Measurements from ENCODE around the gene SPRED2.

The SPRED2 gene

GRCh38 chr2:65465124-65465523, 32.7 kb upstream of the SPRED2 start:
- H3K4me1 ChIP-seq (ENCODE audit: insufficient read depth, low read length), result no peaks in the 10 kb centered on the region
- no peak overlapping the region for H3K27ac ChIP-seq (ENCODE audit: low read depth, low read length)
- no peaks in the 10 kb centered on the region for H3K9me3 ChIP-seq (ENCODE audit: insufficient read depth, low read depth, low read length)
- H3K27me3 ChIP-seq (ENCODE audit: insufficient read depth, low read length), result no peaks in the 10 kb centered on the region
- H3K36me3 ChIP-seq (ENCODE audit: insufficient read depth, low read length), result no peaks in the 10 kb centered on the region
- 88% methylated on average over 5 of the region's 5 CpGs for WGBS
- H3K4me3 ChIP-seq (ENCODE audit: low read length), result no peak overlapping the region
- no peak overlapping the region for H3K9ac ChIP-seq (ENCODE audit: low read depth, low read length)

- Histone ChIP-seq H3K9ac (ENCODE audit: low read depth, low read length) (no peak overlapping the region), H3K36me3 (ENCODE audit: insufficient read depth, low read length) (no peaks in the 10 kb centered on the region), H3K9me3 (ENCODE audit: insufficient read depth, low read depth, low read length) (no peaks in the 10 kb centered on the region), H3K4me3 (ENCODE audit: low read length) (no peak overlapping the region), H3K27ac (ENCODE audit: low read depth, low read length) (no peak overlapping the region), H3K27me3 (ENCODE audit: insufficient read depth, low read length) (no peaks in the 10 kb centered on the region), H3K4me1 (ENCODE audit: insufficient read depth, low read length) (no peaks in the 10 kb centered on the region)
- WGBS, result 88% methylated on average over 3 of the region's 3 CpGs
Observed at GRCh38 chr2:65464604-65465003, 32.2 kb upstream of the SPRED2 start.

GRCh38 chr2:65458999-65459398, 26.6 kb upstream of the SPRED2 start:
- H3K27me3 ChIP-seq (ENCODE audit: insufficient read depth, low read length), result no peaks in the 10 kb centered on the region
- H3K9me3 ChIP-seq (ENCODE audit: insufficient read depth, low read depth, low read length), result no peaks in the 10 kb centered on the region
- no peak overlapping the region for H3K4me3 ChIP-seq (ENCODE audit: low read length)
- H3K36me3 ChIP-seq (ENCODE audit: insufficient read depth, low read length), result no peaks in the 10 kb centered on the region
- H3K27ac ChIP-seq (ENCODE audit: low read depth, low read length), result no peak overlapping the region
- no peak overlapping the region for H3K9ac ChIP-seq (ENCODE audit: low read depth, low read length)
- H3K4me1 ChIP-seq (ENCODE audit: insufficient read depth, low read length), result 0 out of 2 replicates have a peak, but pooled peaks cover 4% of the 10 kb centered on the region
- 82% methylated on average over 3 of the region's 3 CpGs for WGBS

- Histone ChIP-seq H3K27ac (ENCODE audit: low read depth, low read length) (no peak overlapping the region), H3K36me3 (ENCODE audit: insufficient read depth, low read length) (no peaks in the 10 kb centered on the region), H3K4me3 (ENCODE audit: low read length) (no peak overlapping the region), H3K4me1 (ENCODE audit: insufficient read depth, low read length) (0 out of 2 replicates have a peak, but pooled peaks cover 4% of the 10 kb centered on the region), H3K9me3 (ENCODE audit: insufficient read depth, low read depth, low read length) (no peaks in the 10 kb centered on the region), H3K9ac (ENCODE audit: low read depth, low read length) (no peak overlapping the region), H3K27me3 (ENCODE audit: insufficient read depth, low read length) (no peaks in the 10 kb centered on the region)
- 96% methylated on average over 2 of the region's 2 CpGs for WGBS
Observed at GRCh38 chr2:65456886-65457285, 24.5 kb upstream of the SPRED2 start.

GRCh38 chr2:65456064-65456463, 23.7 kb upstream of the SPRED2 start:
- Histone ChIP-seq H3K27ac (ENCODE audit: low read depth, low read length) (no peak overlapping the region), H3K4me1 (ENCODE audit: insufficient read depth, low read length) (0 out of 2 replicates have a peak, but pooled peaks cover 4% of the 10 kb centered on the region), H3K9me3 (ENCODE audit: insufficient read depth, low read depth, low read length) (no peaks in the 10 kb centered on the region), H3K27me3 (ENCODE audit: insufficient read depth, low read length) (no peaks in the 10 kb centered on the region), H3K36me3 (ENCODE audit: insufficient read depth, low read length) (no peaks in the 10 kb centered on the region), H3K4me3 (ENCODE audit: low read length) (no peak overlapping the region), H3K9ac (ENCODE audit: low read depth, low read length) (no peak overlapping the region)

- H3K4me1 ChIP-seq (ENCODE audit: insufficient read depth, low read length), result 0 out of 2 replicates have a peak, but pooled peaks cover 4% of the 10 kb centered on the region
- H3K4me3 ChIP-seq (ENCODE audit: low read length), result no peak overlapping the region
- no peaks in the 10 kb centered on the region for H3K9me3 ChIP-seq (ENCODE audit: insufficient read depth, low read depth, low read length)
- H3K9ac ChIP-seq (ENCODE audit: low read depth, low read length), result no peak overlapping the region
- H3K27me3 ChIP-seq (ENCODE audit: insufficient read depth, low read length), result no peaks in the 10 kb centered on the region
- H3K27ac ChIP-seq (ENCODE audit: low read depth, low read length), result no peak overlapping the region
- WGBS, result 100% methylated on average over 1 of the region's 1 CpG
- H3K36me3 ChIP-seq (ENCODE audit: insufficient read depth, low read length), result no peaks in the 10 kb centered on the region
Observed at GRCh38 chr2:65453916-65454315, 21.5 kb upstream of the SPRED2 start.

GRCh38 chr2:65452150-65452895, 19.9 kb upstream of the SPRED2 start:
- H3K27me3 ChIP-seq (ENCODE audit: insufficient read depth, low read length), result no peaks in the 10 kb centered on the region
- H3K4me1 ChIP-seq (ENCODE audit: insufficient read depth, low read length), result 0 out of 2 replicates have a peak, but pooled peaks cover 4% of the 10 kb centered on the region
- WGBS, result 88% methylated on average over 5 of the region's 5 CpGs
- H3K36me3 ChIP-seq (ENCODE audit: insufficient read depth, low read length), result no peaks in the 10 kb centered on the region
- no peaks in the 10 kb centered on the region for H3K9me3 ChIP-seq (ENCODE audit: insufficient read depth, low read depth, low read length)
- H3K27ac ChIP-seq (ENCODE audit: low read depth, low read length), result no peak overlapping the region
- no peak overlapping the region for H3K4me3 ChIP-seq (ENCODE audit: low read length)
- H3K9ac ChIP-seq (ENCODE audit: low read depth, low read length), result no peak overlapping the region

GRCh38 chr2:65450810-65451209, 18.4 kb upstream of the SPRED2 start:
- no peaks in the 10 kb centered on the region for H3K9me3 ChIP-seq (ENCODE audit: insufficient read depth, low read depth, low read length)
- no peaks in the 10 kb centered on the region for H3K36me3 ChIP-seq (ENCODE audit: insufficient read depth, low read length)
- no peak overlapping the region for H3K9ac ChIP-seq (ENCODE audit: low read depth, low read length)
- H3K4me3 ChIP-seq (ENCODE audit: low read length), result no peak overlapping the region
- H3K4me1 ChIP-seq (ENCODE audit: insufficient read depth, low read length), result no peaks in the 10 kb centered on the region
- H3K27ac ChIP-seq (ENCODE audit: low read depth, low read length), result no peak overlapping the region
- no peaks in the 10 kb centered on the region for H3K27me3 ChIP-seq (ENCODE audit: insufficient read depth, low read length)
- 83% methylated on average over 1 of the region's 1 CpG for WGBS

- Histone ChIP-seq H3K27ac (ENCODE audit: low read depth, low read length) (no peak overlapping the region), H3K4me1 (ENCODE audit: insufficient read depth, low read length) (no peaks in the 10 kb centered on the region), H3K36me3 (ENCODE audit: insufficient read depth, low read length) (no peaks in the 10 kb centered on the region), H3K9me3 (ENCODE audit: insufficient read depth, low read depth, low read length) (no peaks in the 10 kb centered on the region), H3K4me3 (ENCODE audit: low read length) (no peak overlapping the region), H3K27me3 (ENCODE audit: insufficient read depth, low read length) (no peaks in the 10 kb centered on the region), H3K9ac (ENCODE audit: low read depth, low read length) (no peak overlapping the region)
- WGBS, result 93% methylated on average over 3 of the region's 3 CpGs
Observed at GRCh38 chr2:65450393-65450792, 18.0 kb upstream of the SPRED2 start.

- 81% methylated on average over 4 of the region's 5 CpGs for WGBS
- Histone ChIP-seq H3K36me3 (ENCODE audit: insufficient read depth, low read length) (no peaks in the 10 kb centered on the region), H3K4me1 (ENCODE audit: insufficient read depth, low read length) (peaks cover 4% of the 10 kb centered on the region), H3K27ac (ENCODE audit: low read depth, low read length) (no peak overlapping the region), H3K9ac (ENCODE audit: low read depth, low read length) (no peak overlapping the region), H3K27me3 (ENCODE audit: insufficient read depth, low read length) (peaks cover 22% of the 10 kb centered on the region), H3K9me3 (ENCODE audit: insufficient read depth, low read depth, low read length) (no peaks in the 10 kb centered on the region), H3K4me3 (ENCODE audit: low read length) (no peak overlapping the region)
Observed at GRCh38 chr2:65443509-65444186, 11.2 kb upstream of the SPRED2 start.

- Histone ChIP-seq H3K4me3 (ENCODE audit: low read length) (no peak overlapping the region), H3K9ac (ENCODE audit: low read depth, low read length) (no peak overlapping the region), H3K27me3 (ENCODE audit: insufficient read depth, low read length) (peaks cover 23% of the 10 kb centered on the region), H3K36me3 (ENCODE audit: insufficient read depth, low read length) (no peaks in the 10 kb centered on the region), H3K9me3 (ENCODE audit: insufficient read depth, low read depth, low read length) (no peaks in the 10 kb centered on the region), H3K27ac (ENCODE audit: low read depth, low read length) (no peak overlapping the region), H3K4me1 (ENCODE audit: insufficient read depth, low read length) (peaks cover 13% of the 10 kb centered on the region)
- 94% methylated on average over 5 of the region's 5 CpGs for WGBS
Observed at GRCh38 chr2:65442420-65443020, 10.1 kb upstream of the SPRED2 start.
